Measurements from ENCODE around the gene CDC20.

GRCh38 chr1:43367026-43367903, 8.5 kb downstream of the CDC20 start:
- TF ChIP-seq CTCF (IDR thresholded peaks at IDR 0.05), result no peak
- peak; percentile 10 for TF ChIP-seq POLR2A (IDR thresholded peaks at IDR 0.05)
- TF ChIP-seq POLR2AphosphoS5 (IDR thresholded peaks at IDR 0.05), result no peak

All from prostate gland (tissue), 2 donors.